ENCODE measurements around the gene PIP5K1A. TPM values are rescaled to one million over a fixed set of nuclear protein-coding genes. Genes with fewer than 3 reads are reported as not detected.
"Not testable (repeated sequence)": the region's sequence is repeated elsewhere in the genome, so short reads cannot be mapped to it uniquely, and the experiment has no call there.

The PIP5K1A gene
- total and polyA plus RNA-seq, 2 donors (not counting 1 experiment from before 2014, with no cell fraction given) = 80.9 to 118 TPM

GRCh38 chr1:151197863-151198253 lies 494 bp upstream of the PIP5K1A start:
- Histone ChIP-seq H3K4me3 (replicated peaks in 1 of 4; ENCODE audit: control extremely low read depth in 1 of 4, insufficient read depth in 1 of 4, low read depth in 3 of 4, low read length in 4 of 4) (peak overlapping the region; percentile 79 to 99 (median 96)), H3K27ac (ENCODE audit: insufficient read depth, low read length) (peak overlapping the region; percentile 95), H3K9me3 (ENCODE audit: control insufficient read depth, insufficient read depth, low read depth, low read length) (no peaks in the 10 kb centered on the region), H4K20me1 (ENCODE audit: control insufficient read depth, extremely low read depth, insufficient read depth, low read length) (no peaks in the 10 kb centered on the region), H3K9ac (ENCODE audit: insufficient read depth, low read length) (no peak overlapping the region), H3K36me3 (ENCODE audit: control insufficient read depth, insufficient read depth, low read length) (no peaks in the 10 kb centered on the region), H3K79me2 (ENCODE audit: control insufficient read depth, insufficient read depth, low read length) (peaks cover 39% of the 10 kb centered on the region), H3K4me1 (ENCODE audit: control insufficient read depth, extremely low read depth, insufficient read depth, low read length) (peaks cover 5% of the 10 kb centered on the region), H3K27me3 (ENCODE audit: control insufficient read depth, insufficient read depth, low read length) (no peaks in the 10 kb centered on the region), H2AFZ (ENCODE audit: low read length) (peak overlapping the region; percentile 3), H3K4me2 (ENCODE audit: extremely low read depth, insufficient read depth, low read length) (peak overlapping the region; percentile 93)
- DNase-seq (ENCODE audit: low read depth in 2 of 2) = no peak
- no peak for TF ChIP-seq EZH2 (IDR thresholded peaks at IDR 0.05; ENCODE audit: low read length, missing control alignments)
- no peak for TF ChIP-seq CTCF (conservative IDR thresholded peaks at IDR 0.05 in 1 of 2, IDR thresholded peaks at IDR 0.05 in 1 of 2; ENCODE audit: low read depth in 1 of 2, low read length in 2 of 2)

DNA sequence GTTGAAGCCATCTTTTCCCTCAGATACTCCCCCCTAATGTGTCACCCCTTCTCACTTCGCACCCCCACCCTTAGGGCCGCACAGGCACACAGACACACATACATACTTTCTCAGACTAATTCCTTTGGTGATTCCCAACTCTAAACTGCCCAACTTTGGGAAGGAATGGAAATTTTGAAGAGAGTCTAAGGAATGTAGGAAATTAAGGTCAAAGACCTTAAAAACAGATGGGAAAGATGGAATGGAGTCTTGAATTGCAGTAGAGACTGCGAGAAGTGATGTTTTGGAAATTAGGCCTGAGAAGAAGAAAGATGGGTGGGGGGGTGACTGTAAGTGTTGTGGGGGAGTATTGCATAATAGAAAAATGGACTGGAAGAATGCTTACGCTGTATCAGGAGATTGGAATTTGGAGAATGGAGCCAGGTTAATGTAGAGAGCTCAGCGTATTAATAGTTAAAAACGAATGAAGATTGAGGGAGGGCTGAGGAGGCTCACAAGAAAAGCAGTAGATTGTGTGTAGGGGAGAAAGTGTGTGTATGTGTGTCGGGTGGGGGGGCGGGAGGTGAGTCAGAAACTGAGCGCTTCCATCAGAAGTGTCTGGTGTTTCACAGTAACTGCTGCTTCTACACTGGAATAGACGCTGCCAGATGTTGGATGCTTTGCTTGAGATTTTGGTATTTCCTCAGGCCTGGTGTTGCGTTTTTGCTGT lies 1.7 kb downstream of the PIP5K1A start:
- peak overlapping the region; percentile 91 for H3K4me2 ChIP-seq (ENCODE audit: extremely low read depth, insufficient read depth, low read length)
- H3K9me3 ChIP-seq (ENCODE audit: control insufficient read depth, insufficient read depth, low read depth, low read length) = no peaks in the 10 kb centered on the region
- peak overlapping the region; percentile 79 to 99 (median 96) for H3K4me3 ChIP-seq (replicated peaks in 1 of 4; ENCODE audit: control extremely low read depth in 1 of 4, insufficient read depth in 1 of 4, low read depth in 3 of 4, low read length in 4 of 4)
- no peaks in the 10 kb centered on the region for H3K36me3 ChIP-seq (ENCODE audit: control insufficient read depth, insufficient read depth, low read length)
- peak overlapping the region; percentile 95 for H3K27ac ChIP-seq (ENCODE audit: insufficient read depth, low read length)
- peak; percentile 80 to 94 for DNase-seq (ENCODE audit: low read depth in 2 of 2)
- no peaks in the 10 kb centered on the region for H4K20me1 ChIP-seq (ENCODE audit: control insufficient read depth, extremely low read depth, insufficient read depth, low read length)
- TF ChIP-seq EZH2 (IDR thresholded peaks at IDR 0.05; ENCODE audit: low read length, missing control alignments) (no peak), CTCF (conservative IDR thresholded peaks at IDR 0.05 in 1 of 2, IDR thresholded peaks at IDR 0.05 in 1 of 2; ENCODE audit: low read depth in 1 of 2, low read length in 2 of 2) (no peak)
- H3K27me3 ChIP-seq (ENCODE audit: control insufficient read depth, insufficient read depth, low read length) = no peaks in the 10 kb centered on the region
- peak overlapping the region; percentile 93 for H3K9ac ChIP-seq (ENCODE audit: insufficient read depth, low read length)
- H2AFZ ChIP-seq (ENCODE audit: low read length) = no peak overlapping the region
- peaks cover 3% of the 10 kb centered on the region for H3K4me1 ChIP-seq (ENCODE audit: control insufficient read depth, extremely low read depth, insufficient read depth, low read length)
- peaks cover 60% of the 10 kb centered on the region for H3K79me2 ChIP-seq (ENCODE audit: control insufficient read depth, insufficient read depth, low read length)

GRCh38 chr1:151205381-151205965 lies 7.1 kb downstream of the PIP5K1A start:
- H3K4me3 ChIP-seq (replicated peaks in 1 of 4; ENCODE audit: control extremely low read depth in 1 of 4, insufficient read depth in 1 of 4, low read depth in 3 of 4, low read length in 4 of 4); DNase-seq (ENCODE audit: low read depth in 2 of 2); H3K27ac ChIP-seq (ENCODE audit: insufficient read depth, low read length); H3K4me2 ChIP-seq (ENCODE audit: extremely low read depth, insufficient read depth, low read length); H3K4me1 ChIP-seq (ENCODE audit: control insufficient read depth, extremely low read depth, insufficient read depth, low read length); H3K36me3 ChIP-seq (ENCODE audit: control insufficient read depth, insufficient read depth, low read length); H2AFZ ChIP-seq (ENCODE audit: low read length); H4K20me1 ChIP-seq (ENCODE audit: control insufficient read depth, extremely low read depth, insufficient read depth, low read length); H3K9me3 ChIP-seq (ENCODE audit: control insufficient read depth, insufficient read depth, low read depth, low read length); H3K9ac ChIP-seq (ENCODE audit: insufficient read depth, low read length); H3K27me3 ChIP-seq (ENCODE audit: control insufficient read depth, insufficient read depth, low read length): not testable (repeated sequence)
- H3K79me2 ChIP-seq (ENCODE audit: control insufficient read depth, insufficient read depth, low read length) = peaks cover 86% of the 10 kb centered on the region

All from fibroblast of lung (primary cell).